Measurements from ENCODE around the gene GADL1. TPM values are rescaled to one million over a fixed set of nuclear protein-coding genes. Genes with fewer than 3 reads are reported as not detected.

GADL1 gene
- total RNA-seq, 1 experiment from 2014 or later, result not detected

DNA sequence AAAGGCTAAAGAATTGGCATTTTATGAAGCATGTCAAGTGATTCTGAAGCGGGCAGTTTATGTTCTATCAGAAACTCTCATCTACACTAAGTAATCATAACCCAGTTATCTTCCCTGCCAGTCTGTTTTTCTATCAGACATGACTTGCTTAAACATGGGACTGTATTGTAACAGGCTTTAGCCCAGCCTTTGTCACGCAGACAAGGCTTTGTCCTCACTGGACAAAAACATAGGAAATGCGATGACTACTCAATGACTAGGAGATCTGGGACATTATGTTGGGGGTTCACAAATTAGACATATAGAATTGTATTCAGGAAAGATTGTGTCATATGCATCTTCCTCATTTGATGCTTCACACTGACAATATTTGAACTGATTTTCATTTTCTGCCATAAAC lies 115.5 kb downstream of the GADL1 start:
- Histone ChIP-seq H3K27me3 (ENCODE audit: insufficient read depth, low read depth) (no peaks in the 10 kb centered on the region), H4K20me1 (ENCODE audit: insufficient read depth) (no peaks in the 10 kb centered on the region), H3K9me3 (ENCODE audit: insufficient read depth, low read depth) (no peaks in the 10 kb centered on the region), H3K4me1 (replicated peaks; ENCODE audit: insufficient read depth) (0 out of 2 replicates have a peak, but pooled peaks cover 6% of the 10 kb centered on the region), H3K79me2 (ENCODE audit: low read depth) (no peaks in the 10 kb centered on the region), H2AFZ (no peak overlapping the region), H3K27ac (no peak overlapping the region), H3K9me2 (ENCODE audit: insufficient read depth) (no peaks in the 10 kb centered on the region), H3K36me3 (ENCODE audit: low read depth) (no peaks in the 10 kb centered on the region), H3K4me3 (no peak overlapping the region), H3K4me2 (no peak overlapping the region), H3F3A (ENCODE audit: insufficient read depth, low read depth) (peaks cover 4% of the 10 kb centered on the region; the same call in 1 of the 2 replicates)
- ChIA-PET POLR2A (ENCODE audit: unreplicated experiment) (no interaction called here), CTCF (no interaction called here)
- no peak for DNase-seq
- TF ChIP-seq, protein P1, sequence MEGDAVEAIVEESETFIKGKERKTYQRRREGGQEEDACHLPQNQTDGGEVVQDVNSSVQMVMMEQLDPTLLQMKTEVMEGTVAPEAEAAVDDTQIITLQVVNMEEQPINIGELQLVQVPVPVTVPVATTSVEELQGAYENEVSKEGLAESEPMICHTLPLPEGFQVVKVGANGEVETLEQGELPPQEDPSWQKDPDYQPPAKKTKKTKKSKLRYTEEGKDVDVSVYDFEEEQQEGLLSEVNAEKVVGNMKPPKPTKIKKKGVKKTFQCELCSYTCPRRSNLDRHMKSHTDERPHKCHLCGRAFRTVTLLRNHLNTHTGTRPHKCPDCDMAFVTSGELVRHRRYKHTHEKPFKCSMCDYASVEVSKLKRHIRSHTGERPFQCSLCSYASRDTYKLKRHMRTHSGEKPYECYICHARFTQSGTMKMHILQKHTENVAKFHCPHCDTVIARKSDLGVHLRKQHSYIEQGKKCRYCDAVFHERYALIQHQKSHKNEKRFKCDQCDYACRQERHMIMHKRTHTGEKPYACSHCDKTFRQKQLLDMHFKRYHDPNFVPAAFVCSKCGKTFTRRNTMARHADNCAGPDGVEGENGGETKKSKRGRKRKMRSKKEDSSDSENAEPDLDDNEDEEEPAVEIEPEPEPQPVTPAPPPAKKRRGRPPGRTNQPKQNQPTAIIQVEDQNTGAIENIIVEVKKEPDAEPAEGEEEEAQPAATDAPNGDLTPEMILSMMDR (conservative IDR thresholded peaks at IDR 0.05), result no peak
- no peak for TF ChIP-seq EZH2 (IDR thresholded peaks at IDR 0.05; ENCODE audit: low read depth)
- BruUV-seq (replicated peaks), result no TSS peak
- intact Hi-C loops (cut with micrococcal nuclease; ENCODE audit: unreplicated experiment), result loop anchor here (10.0 kb wide), 1 partner anchor 756 kb away; the partner anchor contains the start of gene STT3B

DNA sequence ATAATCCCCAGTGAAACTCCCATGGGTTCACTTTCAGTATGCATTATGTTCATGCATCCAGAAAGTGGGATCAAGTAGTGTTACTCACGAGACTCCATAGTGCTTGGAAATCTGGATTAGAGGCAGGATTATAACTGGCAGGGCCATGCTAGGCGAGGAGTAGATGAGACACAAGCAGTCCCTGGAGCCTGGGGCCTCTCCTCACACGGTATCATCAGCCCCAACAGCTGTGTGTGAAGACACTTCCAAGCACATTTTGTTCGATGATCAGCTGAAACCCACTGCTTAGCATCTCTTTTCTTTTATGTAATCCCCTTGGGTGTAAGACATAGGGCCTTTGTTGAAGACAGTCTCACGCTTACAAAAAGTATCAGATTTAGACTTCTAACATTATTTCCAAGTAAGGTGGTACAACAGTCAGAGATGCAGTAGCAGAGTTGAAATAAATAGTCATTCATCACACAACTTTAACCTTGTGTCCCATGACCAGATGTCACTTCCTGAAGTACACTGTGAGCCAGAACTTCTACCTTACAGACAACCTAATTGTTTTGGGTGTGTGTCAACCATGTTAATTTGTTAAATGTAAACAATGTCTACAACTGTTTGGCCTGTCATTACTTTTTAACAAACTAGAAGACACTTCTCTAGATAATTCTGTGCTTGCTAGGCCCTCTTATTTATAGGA lies 116.9 kb downstream of the GADL1 start:
- Histone ChIP-seq H3K27me3 (ENCODE audit: insufficient read depth, low read depth) (no peaks in the 10 kb centered on the region), H3K9me3 (ENCODE audit: insufficient read depth, low read depth) (no peaks in the 10 kb centered on the region), H3K4me2 (no peak overlapping the region), H3K79me2 (ENCODE audit: low read depth) (no peaks in the 10 kb centered on the region), H2AFZ (no peak overlapping the region), H3K4me3 (no peak overlapping the region), H3K36me3 (ENCODE audit: low read depth) (no peaks in the 10 kb centered on the region), H4K20me1 (ENCODE audit: insufficient read depth) (no peaks in the 10 kb centered on the region), H3K4me1 (replicated peaks; ENCODE audit: insufficient read depth) (0 out of 2 replicates have a peak, but pooled peaks cover 6% of the 10 kb centered on the region), H3K27ac (no peak overlapping the region), H3F3A (ENCODE audit: insufficient read depth, low read depth) (peaks cover 4% of the 10 kb centered on the region; the same call in 1 of the 2 replicates), H3K9me2 (ENCODE audit: insufficient read depth) (no peaks in the 10 kb centered on the region)
- no peak for DNase-seq
- ChIA-PET CTCF (no interaction called here), POLR2A (ENCODE audit: unreplicated experiment) (no interaction called here)
- TF ChIP-seq, protein P1 (conservative IDR thresholded peaks at IDR 0.05), result no peak
- no peak for TF ChIP-seq EZH2 (IDR thresholded peaks at IDR 0.05; ENCODE audit: low read depth)
- no TSS peak for BruUV-seq (replicated peaks)
- intact Hi-C loops (cut with micrococcal nuclease; ENCODE audit: unreplicated experiment), result loop anchor here (10.0 kb wide), 1 partner anchor 757 kb away; the partner anchor contains the start of gene STT3B

DNA sequence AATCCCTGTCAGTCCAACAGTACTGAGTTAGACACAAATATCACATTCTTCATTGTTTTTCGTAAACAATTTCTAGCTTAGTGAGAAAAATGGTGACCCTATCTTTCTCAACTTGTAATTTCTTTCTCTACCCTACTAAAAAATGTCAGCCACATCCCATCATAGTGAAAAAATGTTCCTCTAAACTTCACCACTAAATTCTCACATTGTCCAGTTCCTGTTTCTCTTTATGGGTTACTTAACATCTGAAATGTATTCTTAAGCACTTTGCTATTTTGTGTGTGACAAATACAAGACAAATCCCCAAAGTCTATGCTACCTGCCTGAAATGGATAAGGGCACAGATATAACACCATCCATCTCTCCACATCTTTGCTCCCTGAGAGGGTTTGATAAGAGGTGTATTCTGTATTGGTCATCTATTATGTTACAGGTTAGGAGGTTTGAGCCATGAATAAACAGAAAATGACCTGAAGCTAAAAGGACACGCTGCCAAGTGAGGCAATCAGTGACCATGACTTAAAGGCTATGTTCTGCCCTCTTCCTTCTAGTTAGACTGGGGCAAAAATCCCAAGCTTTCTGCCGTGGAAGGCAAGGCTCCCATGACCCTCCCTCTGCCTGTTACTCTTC lies 118.2 kb downstream of the GADL1 start:
- H3K4me2 ChIP-seq, result no peak overlapping the region
- intact Hi-C loops (cut with micrococcal nuclease; ENCODE audit: unreplicated experiment), result loop anchor here (10.0 kb wide), 1 partner anchor 758 kb away; the partner anchor contains the start of gene STT3B
- BruUV-seq (replicated peaks), result no TSS peak
- no peaks in the 10 kb centered on the region for H3K9me2 ChIP-seq (ENCODE audit: insufficient read depth)
- no peak overlapping the region for H3K4me3 ChIP-seq
- DNase-seq, result no peak
- CTCF ChIA-PET, result no interaction called here
- POLR2A ChIA-PET (ENCODE audit: unreplicated experiment), result no interaction called here
- no peaks in the 10 kb centered on the region for H3K9me3 ChIP-seq (ENCODE audit: insufficient read depth, low read depth)
- H3K27me3 ChIP-seq (ENCODE audit: insufficient read depth, low read depth), result no peaks in the 10 kb centered on the region
- peaks cover 4% of the 10 kb centered on the region; the same call in 1 of the 2 replicates for H3F3A ChIP-seq (ENCODE audit: insufficient read depth, low read depth)
- H3K79me2 ChIP-seq (ENCODE audit: low read depth), result no peaks in the 10 kb centered on the region
- H3K4me1 ChIP-seq (replicated peaks; ENCODE audit: insufficient read depth), result 0 out of 2 replicates have a peak, but pooled peaks cover 6% of the 10 kb centered on the region
- H3K27ac ChIP-seq, result no peak overlapping the region
- H4K20me1 ChIP-seq (ENCODE audit: insufficient read depth), result no peaks in the 10 kb centered on the region
- H3K36me3 ChIP-seq (ENCODE audit: low read depth), result no peaks in the 10 kb centered on the region
- TF ChIP-seq, protein P1 (conservative IDR thresholded peaks at IDR 0.05), result no peak
- H2AFZ ChIP-seq, result no peak overlapping the region

All from PC-9 (cell line).